ENCODE measurements around the gene PGBD5. TPM values are rescaled to one million over a fixed set of nuclear protein-coding genes. Genes with fewer than 3 reads are reported as not detected.
A peak's percentile ranks its signal among the peaks of the same experiment; 100 is the strongest.

The PGBD5 gene
- total RNA-seq, 1 donor from 2014 or later, result 19.7 TPM

DNA sequence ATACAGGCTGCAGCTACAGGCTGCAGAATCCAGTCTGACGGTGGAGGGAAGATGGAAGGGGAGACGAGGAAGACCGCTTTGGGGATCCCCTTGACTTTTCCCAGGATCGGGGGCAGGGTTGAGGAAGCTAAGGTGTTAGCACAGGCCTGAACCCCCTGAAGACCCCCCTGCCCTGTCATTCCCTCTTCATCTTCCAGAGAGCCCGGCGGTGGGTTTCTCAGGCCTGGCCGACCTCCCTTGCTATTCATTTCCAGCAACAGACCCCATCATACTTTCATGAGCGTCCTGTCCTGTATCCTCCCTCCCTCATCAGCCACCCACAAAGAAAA is 112.0 kb downstream of the PGBD5 start:
- Mint-ChIP-seq H3K27me3 (ENCODE audit: low read depth) (no peaks in the 10 kb centered on the region), H3K4me3 (no peak overlapping the region), H3K4me1 (peaks cover 4% of the 10 kb centered on the region), H3K27ac (ENCODE audit: unreplicated experiment) (no peak overlapping the region), H3K36me3 (ENCODE audit: low read depth) (no peaks in the 10 kb centered on the region), H3K9me3 (no peaks in the 10 kb centered on the region)
- DNase-seq (ENCODE audit: low read depth, low spot score), result no peak
- TF ChIP-seq, protein P1, sequence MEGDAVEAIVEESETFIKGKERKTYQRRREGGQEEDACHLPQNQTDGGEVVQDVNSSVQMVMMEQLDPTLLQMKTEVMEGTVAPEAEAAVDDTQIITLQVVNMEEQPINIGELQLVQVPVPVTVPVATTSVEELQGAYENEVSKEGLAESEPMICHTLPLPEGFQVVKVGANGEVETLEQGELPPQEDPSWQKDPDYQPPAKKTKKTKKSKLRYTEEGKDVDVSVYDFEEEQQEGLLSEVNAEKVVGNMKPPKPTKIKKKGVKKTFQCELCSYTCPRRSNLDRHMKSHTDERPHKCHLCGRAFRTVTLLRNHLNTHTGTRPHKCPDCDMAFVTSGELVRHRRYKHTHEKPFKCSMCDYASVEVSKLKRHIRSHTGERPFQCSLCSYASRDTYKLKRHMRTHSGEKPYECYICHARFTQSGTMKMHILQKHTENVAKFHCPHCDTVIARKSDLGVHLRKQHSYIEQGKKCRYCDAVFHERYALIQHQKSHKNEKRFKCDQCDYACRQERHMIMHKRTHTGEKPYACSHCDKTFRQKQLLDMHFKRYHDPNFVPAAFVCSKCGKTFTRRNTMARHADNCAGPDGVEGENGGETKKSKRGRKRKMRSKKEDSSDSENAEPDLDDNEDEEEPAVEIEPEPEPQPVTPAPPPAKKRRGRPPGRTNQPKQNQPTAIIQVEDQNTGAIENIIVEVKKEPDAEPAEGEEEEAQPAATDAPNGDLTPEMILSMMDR (conservative IDR thresholded peaks at IDR 0.05), result no peak

DNA sequence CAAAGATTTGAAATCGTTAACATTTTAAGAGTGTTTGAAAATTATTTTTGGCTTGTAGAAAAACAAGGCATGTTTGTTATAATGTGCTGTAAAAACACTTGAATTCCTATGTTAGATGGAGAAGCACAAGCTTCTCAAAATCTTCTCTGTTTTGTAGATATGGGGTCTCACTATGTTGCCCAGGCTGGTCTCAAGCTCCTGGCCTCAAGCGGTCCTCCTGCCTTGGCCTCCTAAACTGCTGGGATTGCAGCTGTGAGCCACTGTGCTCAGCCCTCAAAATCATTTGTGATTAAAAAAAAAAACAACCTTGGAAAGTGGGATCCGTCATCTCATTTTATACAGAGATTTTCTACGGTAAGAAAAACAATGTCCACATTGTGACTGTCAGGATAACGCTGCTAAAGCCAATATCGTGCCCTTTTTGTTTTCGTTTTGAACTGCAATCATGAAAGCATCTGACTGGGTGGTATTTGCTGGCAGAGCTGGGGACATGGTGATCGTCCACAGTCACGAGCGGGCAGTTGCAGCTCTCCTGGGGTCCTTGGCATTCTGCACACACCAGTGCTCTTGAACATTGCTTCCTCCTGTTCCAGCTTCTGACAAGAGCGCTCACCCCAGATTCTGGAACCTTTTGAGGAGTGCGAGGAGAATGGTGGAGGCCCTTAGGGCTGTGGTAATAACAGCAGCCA is 112.5 kb downstream of the PGBD5 start:
- TF ChIP-seq, protein P1 (conservative IDR thresholded peaks at IDR 0.05), result no peak
- H3K27ac Mint-ChIP-seq (ENCODE audit: unreplicated experiment), result no peak overlapping the region
- DNase-seq (ENCODE audit: low read depth, low spot score), result no peak
- H3K36me3 Mint-ChIP-seq (ENCODE audit: low read depth), result no peaks in the 10 kb centered on the region
- H3K27me3 Mint-ChIP-seq (ENCODE audit: low read depth), result no peaks in the 10 kb centered on the region
- peaks cover 4% of the 10 kb centered on the region for H3K4me1 Mint-ChIP-seq
- no peaks in the 10 kb centered on the region for H3K9me3 Mint-ChIP-seq
- H3K4me3 Mint-ChIP-seq, result no peak overlapping the region

DNA sequence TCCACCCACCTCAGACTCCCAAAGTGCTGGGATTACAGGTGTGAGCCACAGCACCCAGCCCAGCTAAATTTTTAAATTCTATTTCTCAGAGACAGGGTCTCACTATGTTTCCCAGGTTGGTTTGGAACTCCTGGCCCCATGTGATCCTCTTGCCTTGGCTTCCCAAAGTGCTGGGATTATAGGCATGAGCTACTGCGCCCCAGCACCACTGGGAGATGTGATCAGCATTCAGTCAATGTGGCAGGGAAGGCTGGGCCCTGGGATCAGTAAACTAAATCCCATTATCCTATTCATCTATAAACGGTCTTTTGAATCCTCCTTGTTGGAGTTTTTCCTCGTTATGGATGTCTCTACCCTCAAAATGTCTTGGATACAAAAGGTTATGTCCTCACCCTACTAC is 113.5 kb downstream of the PGBD5 start:
- Mint-ChIP-seq H3K4me1 (peaks cover 4% of the 10 kb centered on the region), H3K27ac (ENCODE audit: unreplicated experiment) (no peak overlapping the region), H3K4me3 (no peak overlapping the region), H3K27me3 (ENCODE audit: low read depth) (no peaks in the 10 kb centered on the region), H3K36me3 (ENCODE audit: low read depth) (no peaks in the 10 kb centered on the region), H3K9me3 (no peaks in the 10 kb centered on the region)
- no peak for DNase-seq (ENCODE audit: low read depth, low spot score)
- TF ChIP-seq, protein P1 (conservative IDR thresholded peaks at IDR 0.05), result no peak

DNA sequence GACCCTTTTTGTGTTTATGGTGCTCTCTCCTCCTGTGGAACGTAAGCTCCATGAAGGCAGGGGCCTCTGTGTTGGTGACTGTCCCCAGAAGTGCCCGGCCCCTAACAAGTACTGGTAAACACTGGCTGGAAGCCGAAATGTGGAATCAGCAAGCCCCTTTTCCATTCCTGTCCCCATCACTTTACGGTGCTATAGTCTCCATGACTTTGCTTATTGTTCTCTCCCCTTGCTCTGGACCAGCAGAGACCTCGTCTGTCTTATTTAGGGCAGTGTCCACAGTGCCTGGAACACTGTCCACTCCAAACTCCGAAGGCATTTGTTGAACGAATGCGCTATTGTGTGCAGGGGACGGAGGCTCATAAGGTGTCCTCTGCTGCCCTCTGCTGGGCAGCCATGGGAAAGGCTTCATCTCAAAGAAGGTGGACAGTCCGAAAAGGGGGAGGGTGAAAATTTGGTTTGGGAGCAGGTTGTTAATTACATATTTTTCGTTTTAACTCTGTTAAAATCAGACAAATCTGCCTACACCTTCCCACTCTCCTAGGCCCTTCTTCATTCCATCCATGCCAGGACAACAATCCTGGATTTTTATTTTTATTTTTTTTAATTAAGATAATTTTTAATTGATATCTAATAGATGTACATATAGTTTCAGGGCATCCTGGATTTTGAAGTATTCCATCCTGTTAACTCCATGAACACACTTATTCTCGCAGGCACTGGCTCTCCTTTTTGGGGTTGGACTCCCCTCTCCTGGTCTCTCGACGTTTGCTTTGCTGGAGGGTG is 115.6 kb downstream of the PGBD5 start:
- no peaks in the 10 kb centered on the region for H3K9me3 Mint-ChIP-seq
- no peaks in the 10 kb centered on the region for H3K27me3 Mint-ChIP-seq (ENCODE audit: low read depth)
- TF ChIP-seq, protein P1 (conservative IDR thresholded peaks at IDR 0.05), result peak; percentile 95
- no peak overlapping the region for H3K27ac Mint-ChIP-seq (ENCODE audit: unreplicated experiment)
- peaks cover 4% of the 10 kb centered on the region for H3K4me1 Mint-ChIP-seq
- no peaks in the 10 kb centered on the region for H3K36me3 Mint-ChIP-seq (ENCODE audit: low read depth)
- H3K4me3 Mint-ChIP-seq, result no peak overlapping the region
- peak; percentile 72 for DNase-seq (ENCODE audit: low read depth, low spot score)

DNA sequence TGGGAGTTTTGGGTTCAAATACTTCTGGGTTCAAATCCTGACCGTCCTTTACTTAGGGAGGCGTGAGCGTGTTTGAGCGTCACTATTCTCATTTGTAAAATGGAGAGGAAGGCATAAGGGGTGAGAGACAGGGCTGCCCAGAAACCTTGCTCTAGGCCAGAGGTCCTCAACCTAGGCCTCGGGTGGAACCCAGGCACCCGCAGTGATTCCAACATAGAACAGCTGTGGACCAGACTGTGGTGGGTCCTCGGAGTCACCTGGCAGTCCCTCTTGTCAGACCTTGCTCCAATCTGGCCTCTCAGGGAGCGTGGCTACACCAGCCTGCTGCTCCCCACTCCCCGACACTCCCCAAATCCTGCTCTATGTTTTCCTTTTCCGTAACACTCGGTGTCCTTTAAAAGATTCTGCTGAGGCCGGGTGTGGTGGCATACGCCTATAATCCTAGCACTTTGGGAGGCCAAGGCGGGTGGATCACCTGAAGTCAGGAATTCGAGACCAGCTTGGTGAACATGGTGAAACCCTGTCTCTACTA is 116.4 kb downstream of the PGBD5 start:
- Mint-ChIP-seq H3K36me3 (ENCODE audit: low read depth) (no peaks in the 10 kb centered on the region), H3K9me3 (no peaks in the 10 kb centered on the region), H3K4me1 (peaks cover 4% of the 10 kb centered on the region), H3K27ac (ENCODE audit: unreplicated experiment) (peak overlapping the region; percentile 47), H3K4me3 (no peak overlapping the region), H3K27me3 (ENCODE audit: low read depth) (no peaks in the 10 kb centered on the region)
- TF ChIP-seq, protein P1 (conservative IDR thresholded peaks at IDR 0.05), result no peak
- no peak for DNase-seq (ENCODE audit: low read depth, low spot score)
